Uterus (tissue), 4 donors: ENCODE measurements around the gene PIP5KL1. TPM values are rescaled to one million over a fixed set of nuclear protein-coding genes. Genes with fewer than 3 reads are reported as not detected.
A peak's percentile ranks its signal among the peaks of the same experiment; 100 is the strongest.

ENCODE experiments used
- DNase-seq, 2 donors: peaks; one replicate each; pipeline ENCODE4 v3.0.0-alpha.2; 2019 to 2020
- H3K27ac ChIP-seq, 2 donors: fragments of 200-600 bp; sonication (generic); 1 replicate in 1 of 2; 2 replicates in 1 of 2; pipeline ENCODE4 v1.5.1; 2016 to 2018
- H3K27me3 ChIP-seq, 2 donors: fragments of 200-600 bp; sonication (generic); one replicate each; pipeline ENCODE4 v1.5.1; 2018 to 2019; ENCODE audit warnings: control low read depth in 1 of 2
- H3K36me3 ChIP-seq, 2 donors: fragments of 200-600 bp; sonication (generic); one replicate each; pipeline ENCODE4 v1.5.1; 2019; ENCODE audit warnings: control low read depth in 1 of 2
- H3K4me1 ChIP-seq, 2 donors: fragments of 200-600 bp; sonication (generic); one replicate each; pipeline ENCODE4 v1.5.1; 2018 to 2019; ENCODE audit warnings: control low read depth in 1 of 2
- H3K4me3 ChIP-seq, 2 donors: fragments of 200-600 bp; sonication (generic); 1 replicate in 1 of 2; 2 replicates in 1 of 2; pipeline ENCODE4 v1.5.1; 2018 to 2019; ENCODE audit warnings: mild to moderate bottlenecking in 1 of 2
- H3K9me3 ChIP-seq, 2 donors: fragments of 200-600 bp; sonication (generic); one replicate each; pipeline ENCODE4 v1.5.1; 2019; ENCODE audit warnings: control low read depth in 1 of 2
- POLR2A ChIP-seq, 2 donors: fragments of 450-650 bp; IDR thresholded peaks; one replicate each; pipeline ENCODE4 v1.6.1; 2016; ENCODE audit warnings: antibody characterized with exemption in 2 of 2, mild to moderate bottlenecking in 1 of 2, moderate library complexity in 1 of 2
- intact Hi-C: fragments of 100-400 bp; cut with DNase I; formaldehyde crosslinking; loops from one replicate; pipeline ENCODE4 v1.15.1; 2023; ENCODE audit warnings: low total_unique reads
- total RNA-seq, 4 donors: library from RNA; depleted of rRNA in 3 of 4; stranded (reverse); fragments of >200 nt in 3 of 4; gene quantifications; one replicate each; pipeline versions ENCODE4 v1.1.0 to v1.2.4, GENCODE V29; 2014 to 2023
- TF ChIP-seq, protein P1 (sequence below), 4 experiments: fragments of 200-600 bp in 2 of 4; fragments of 450-650 bp in 2 of 4; sonication (generic) in 2 of 4; IDR thresholded peaks; one replicate each; pipeline ENCODE4 v1.5.1; 2016 to 2019; ENCODE audit warnings: antibody characterized with exemption in 4 of 4, mild to moderate bottlenecking in 2 of 4, moderate library complexity in 1 of 4
- donor health status: DM: yes; HTN: yes; CAD: no.

Gene PIP5KL1
- total RNA-seq, 4 donors from 2014 or later, result 2.9 to 11.3 (median 3.2) TPM; not detected in 1

DNA sequence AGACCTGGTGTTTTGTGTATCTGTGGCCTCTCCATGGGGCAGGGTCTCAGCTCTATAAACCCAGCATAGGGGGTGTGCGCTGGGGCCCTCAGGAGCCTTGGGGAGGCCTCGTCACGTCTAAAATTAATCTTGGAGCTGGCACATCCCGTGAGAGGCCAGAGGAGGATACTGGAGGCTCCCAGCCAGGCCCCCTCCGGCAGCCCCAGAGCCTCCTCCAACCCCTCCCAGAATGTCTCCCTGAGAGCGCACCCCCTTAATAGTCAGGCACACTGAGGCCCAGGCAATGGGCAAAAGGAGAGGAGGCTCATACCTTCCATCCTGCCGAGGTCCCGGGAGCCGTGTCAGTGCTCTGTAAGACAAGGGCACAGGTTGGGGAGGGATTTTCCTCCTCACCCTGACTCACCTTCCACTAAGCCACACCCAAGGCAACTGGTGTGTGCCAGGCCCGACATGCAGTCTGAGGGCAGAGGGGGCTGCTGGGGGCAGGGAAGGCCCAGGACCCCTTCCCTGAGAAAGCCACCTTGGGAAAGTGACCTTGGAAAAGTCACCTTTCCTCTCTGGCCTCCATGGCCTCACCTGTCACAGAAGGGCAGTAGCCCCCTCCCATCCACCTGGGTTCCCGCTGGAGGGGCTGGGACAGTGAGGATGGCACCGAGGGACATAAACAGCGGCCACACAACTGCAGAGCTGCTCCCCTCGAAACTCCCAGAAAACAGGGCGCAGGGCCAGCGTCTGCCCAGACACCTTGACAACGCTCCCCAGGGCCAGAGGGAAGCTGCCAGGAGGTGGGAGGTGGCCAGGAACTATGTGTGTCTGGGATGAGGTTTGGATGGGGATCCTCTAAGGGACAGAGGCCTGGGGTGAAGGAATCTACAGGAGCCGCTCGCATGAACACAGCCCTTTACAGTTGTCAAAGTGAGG, 56.0 kb downstream of the PIP5KL1 start:
- TF ChIP-seq, protein P1, sequence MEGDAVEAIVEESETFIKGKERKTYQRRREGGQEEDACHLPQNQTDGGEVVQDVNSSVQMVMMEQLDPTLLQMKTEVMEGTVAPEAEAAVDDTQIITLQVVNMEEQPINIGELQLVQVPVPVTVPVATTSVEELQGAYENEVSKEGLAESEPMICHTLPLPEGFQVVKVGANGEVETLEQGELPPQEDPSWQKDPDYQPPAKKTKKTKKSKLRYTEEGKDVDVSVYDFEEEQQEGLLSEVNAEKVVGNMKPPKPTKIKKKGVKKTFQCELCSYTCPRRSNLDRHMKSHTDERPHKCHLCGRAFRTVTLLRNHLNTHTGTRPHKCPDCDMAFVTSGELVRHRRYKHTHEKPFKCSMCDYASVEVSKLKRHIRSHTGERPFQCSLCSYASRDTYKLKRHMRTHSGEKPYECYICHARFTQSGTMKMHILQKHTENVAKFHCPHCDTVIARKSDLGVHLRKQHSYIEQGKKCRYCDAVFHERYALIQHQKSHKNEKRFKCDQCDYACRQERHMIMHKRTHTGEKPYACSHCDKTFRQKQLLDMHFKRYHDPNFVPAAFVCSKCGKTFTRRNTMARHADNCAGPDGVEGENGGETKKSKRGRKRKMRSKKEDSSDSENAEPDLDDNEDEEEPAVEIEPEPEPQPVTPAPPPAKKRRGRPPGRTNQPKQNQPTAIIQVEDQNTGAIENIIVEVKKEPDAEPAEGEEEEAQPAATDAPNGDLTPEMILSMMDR (IDR thresholded peaks at IDR 0.05), result no peak
- no peak for TF ChIP-seq POLR2A (IDR thresholded peaks at IDR 0.05)
- intact Hi-C loops, result no loop called here
- Histone ChIP-seq H3K4me3 (no peak overlapping the region), H3K9me3 (no peaks in the 10 kb centered on the region), H3K36me3 (no peaks in the 10 kb centered on the region), H3K27me3 (no peaks in the 10 kb centered on the region), H3K27ac (peak overlapping the region; percentile 27 to 43), H3K4me1 (peaks cover 0 to 34% of the 10 kb centered on the region in 2 donors)
- peak in 1 of 2 donors; percentile 49 for DNase-seq

DNA sequence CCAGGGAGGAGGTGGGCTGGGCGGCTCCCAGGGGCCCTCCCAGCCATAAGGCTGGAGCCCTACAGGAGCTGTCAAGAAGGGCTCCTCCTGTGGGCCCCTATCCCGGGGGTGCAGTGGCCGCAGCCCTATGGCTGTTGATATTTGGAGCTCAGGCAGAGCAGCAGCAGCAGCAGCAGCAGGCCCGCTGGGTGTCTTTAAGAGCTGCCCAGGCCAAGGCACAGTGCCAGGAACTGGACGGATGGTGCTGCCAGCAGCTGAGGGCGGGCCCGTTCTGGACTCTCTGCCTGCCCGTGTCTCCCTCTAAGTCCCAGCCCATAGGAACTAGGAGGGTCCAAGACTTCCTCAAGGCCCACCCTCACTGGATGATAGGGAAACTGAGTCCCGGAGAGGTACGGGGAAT, 56.7 kb downstream of the PIP5KL1 start:
- H3K36me3 ChIP-seq, result no peaks in the 10 kb centered on the region
- TF ChIP-seq, protein P1 (IDR thresholded peaks at IDR 0.05), result no peak
- TF ChIP-seq POLR2A (IDR thresholded peaks at IDR 0.05), result no peak
- peaks cover 0 to 34% of the 10 kb centered on the region in 2 donors for H3K4me1 ChIP-seq
- H3K9me3 ChIP-seq, result no peaks in the 10 kb centered on the region
- no peaks in the 10 kb centered on the region for H3K27me3 ChIP-seq
- DNase-seq, result peak; percentile 78 to 79
- intact Hi-C loops, result no loop called here
- H3K4me3 ChIP-seq, result no peak overlapping the region
- H3K27ac ChIP-seq, result peak overlapping the region; percentile 27 to 43

DNA sequence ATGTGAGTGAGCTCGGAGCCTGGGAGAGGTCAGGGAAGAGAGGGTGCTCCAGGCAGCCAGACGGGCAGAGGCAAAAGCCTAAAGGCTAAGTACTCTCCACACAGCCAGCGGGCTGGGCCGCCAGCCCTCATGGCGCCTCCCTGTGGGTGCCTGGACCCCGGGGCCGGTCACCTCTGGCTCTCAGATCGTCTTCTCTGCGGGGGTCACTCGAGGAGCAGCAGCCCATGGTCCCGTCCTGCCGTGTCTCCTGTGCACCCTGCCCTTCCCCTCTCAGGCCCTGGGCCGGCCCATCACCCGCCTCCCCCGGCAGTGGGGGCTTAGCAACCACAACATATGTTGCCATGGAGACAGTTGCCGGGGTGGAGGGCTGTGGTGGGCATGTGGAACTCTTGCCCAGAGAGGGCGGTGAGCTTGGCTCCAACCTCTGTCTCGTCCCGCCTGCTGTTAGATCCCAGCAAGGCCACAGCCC, 57.3 kb downstream of the PIP5KL1 start:
- DNase-seq, result no peak
- no peak overlapping the region for H3K4me3 ChIP-seq
- no peaks in the 10 kb centered on the region for H3K9me3 ChIP-seq
- peaks cover 0 to 31% of the 10 kb centered on the region in 2 donors for H3K4me1 ChIP-seq
- no peak overlapping the region for H3K27ac ChIP-seq
- no peaks in the 10 kb centered on the region for H3K27me3 ChIP-seq
- TF ChIP-seq, protein P1 (IDR thresholded peaks at IDR 0.05), result no peak
- no peak for TF ChIP-seq POLR2A (IDR thresholded peaks at IDR 0.05)
- intact Hi-C loops, result no loop called here
- no peaks in the 10 kb centered on the region for H3K36me3 ChIP-seq

DNA sequence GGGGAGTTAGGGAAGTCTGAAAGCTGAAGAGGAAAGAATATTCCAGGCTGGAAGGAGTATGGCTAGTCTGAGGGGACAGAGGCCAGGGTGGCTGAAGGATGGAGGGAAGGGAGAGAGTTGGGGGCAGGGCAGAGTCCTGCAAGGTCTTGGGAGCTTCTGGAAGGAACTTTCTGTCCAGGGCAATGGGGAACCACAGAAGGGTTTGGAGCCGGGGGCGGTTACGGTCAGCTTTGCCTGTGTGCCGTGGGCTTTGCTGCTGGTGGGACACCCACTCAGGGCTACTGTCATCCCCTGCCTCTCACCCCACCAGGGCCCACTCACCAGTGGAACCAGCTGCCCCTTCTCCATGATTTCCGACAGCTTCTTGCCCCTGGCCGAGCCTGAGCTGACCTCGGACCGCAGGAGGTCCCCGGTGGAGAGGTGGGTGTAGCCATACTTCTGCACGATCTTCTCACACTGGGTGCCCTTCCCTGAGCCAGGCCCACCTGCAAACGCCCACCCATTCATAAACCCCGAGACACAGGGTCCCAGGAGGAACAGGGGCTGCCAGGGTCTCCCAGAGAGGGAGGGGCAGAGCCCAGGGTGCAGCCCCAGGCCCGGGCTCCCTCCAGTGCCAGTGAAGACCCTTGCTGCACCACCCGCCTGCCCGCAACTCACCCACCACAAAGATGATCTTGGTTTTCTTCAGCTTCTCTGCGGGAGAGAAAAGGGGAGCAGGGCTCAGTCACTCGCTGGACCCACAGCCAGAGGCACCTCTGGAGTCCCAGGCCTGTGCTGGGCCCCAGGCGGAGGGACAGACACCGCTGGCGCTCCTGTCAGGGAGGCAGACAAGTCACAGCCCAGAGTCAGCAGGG, 58.0 kb downstream of the PIP5KL1 start:
- DNase-seq, result no peak
- intact Hi-C loops, result no loop called here
- no peak for TF ChIP-seq POLR2A (IDR thresholded peaks at IDR 0.05)
- TF ChIP-seq, protein P1 (IDR thresholded peaks at IDR 0.05), result no peak

More for the DNA sequence above, 58.0 kb downstream of the PIP5KL1 start:
- H3K27ac ChIP-seq, result no peak overlapping the region
- H3K36me3 ChIP-seq, result no peaks in the 10 kb centered on the region
- no peaks in the 10 kb centered on the region for H3K27me3 ChIP-seq
- no peaks in the 10 kb centered on the region for H3K9me3 ChIP-seq
- H3K4me1 ChIP-seq, result peaks cover 0 to 27% of the 10 kb centered on the region in 2 donors
- H3K4me3 ChIP-seq, result no peak overlapping the region
